K562 (cell line): ENCODE measurements around the gene PRKCE. TPM values are rescaled to one million over a fixed set of nuclear protein-coding genes. Genes with fewer than 3 reads are reported as not detected.

Experiments used
- ATAC-seq: fragments of 200-7000 bp; cut with Tn5 transposase; 3 replicates; pipeline ENCODE4 v1.9.1; 2020; ENCODE audit warnings: moderate library complexity
- BruUV-seq: library from RNA; stranded (reverse); fragments of 400-500 nt; replicated peaks from 2 replicates; lab custom pipeline; 2021; lab: Mats Ljungman, UMichigan
- CTCF ChIA-PET: fragments of 300-600 bp; formaldehyde crosslinking; extraction: SDS; loops from one replicate; lab custom pipeline; 2021; ENCODE audit warnings: low intra/inter-chr PET ratio; lab: Yijun Ruan, JAX
- POLR2A ChIA-PET: fragments of 300-600, 350-650 bp; sonication (Branson Sonifier 250); formaldehyde crosslinking; extraction: SDS; loops from one replicate; lab custom pipeline; 2021; ENCODE audit warnings: antibody characterized with exemption, inconsistent platforms; lab: Yijun Ruan, JAX
- DNase-seq, 4 experiments: peaks; one replicate each; pipeline versions ENCODE4 v3.0.0 to v3.0.0-alpha.2; 2011 to 2018; ENCODE audit warnings: low spot score in 3 of 4, mixed read lengths in 3 of 4; ENCODE audit errors: extremely low read depth in 1 of 4
- FAIRE-seq: peaks from 2 replicates; lab custom pipeline; 2011; peaks lifted over from hg19 to GRCh38; lab: Jason Lieb, UNC
- H2AFZ ChIP-seq: 2 replicates; pipeline ENCODE4 v1.6.0; 2011; ENCODE audit warnings: low read depth, low read length, control low read depth, inconsistent platforms
- H3K27ac ChIP-seq: fragments of 200-600 bp; 3 replicates; pipeline ENCODE4 v1.8.0; 2011; ENCODE audit warnings: low read depth, mild to moderate bottlenecking, control low read depth, inconsistent platforms, low read length, moderate library complexity, mixed read lengths; ENCODE audit errors: extremely low read depth
- H3K27me3 ChIP-seq, 2 experiments: fragments of 300-600 bp in 1 of 2; 2 replicates in 1 of 2; 3 replicates in 1 of 2; pipeline versions ENCODE4 v1.6.0 to v1.8.0; 2011; ENCODE audit warnings: inconsistent platforms in 2 of 2, low read length in 2 of 2, mild to moderate bottlenecking in 1 of 2, mixed read lengths in 1 of 2, moderate library complexity in 1 of 2; ENCODE audit not compliant: control insufficient read depth in 2 of 2, insufficient read depth in 2 of 2
- H3K36me3 ChIP-seq: fragments of 300-600 bp; 3 replicates; pipeline ENCODE4 v1.8.0; 2011; ENCODE audit warnings: mild to moderate bottlenecking, low read length, inconsistent platforms; ENCODE audit not compliant: control insufficient read depth, insufficient read depth
- H3K4me1 ChIP-seq, 2 experiments: fragments of 200-600 bp in 1 of 2; replicated peaks in 1 of 2; 2 replicates in 1 of 2; 3 replicates in 1 of 2; pipeline versions ENCODE4 v1.5.1 to v1.8.0; 2011; ENCODE audit warnings: inconsistent platforms in 2 of 2, low read length in 2 of 2, mild to moderate bottlenecking in 1 of 2, mixed read lengths in 1 of 2, moderate library complexity in 1 of 2; ENCODE audit not compliant: control insufficient read depth in 2 of 2, insufficient read depth in 2 of 2
- H3K4me2 ChIP-seq: 2 replicates; pipeline ENCODE4 v1.6.1; 2011; ENCODE audit warnings: low read length, control low read depth, inconsistent platforms, mixed read lengths; ENCODE audit not compliant: insufficient read depth
- H3K4me3 ChIP-seq: fragments of 200-600 bp; sonication (generic), shearing (Covaris generic); 2 replicates; pipeline ENCODE4 v1.5.1; 2016; ENCODE audit warnings: control low read depth, inconsistent platforms
- H3K79me2 ChIP-seq: fragments of 200-600 bp; 3 replicates; pipeline ENCODE4 v1.8.0; 2011; ENCODE audit warnings: low read length, inconsistent platforms; ENCODE audit not compliant: control insufficient read depth, insufficient read depth
- H3K9ac ChIP-seq, 2 experiments: 2 replicates each; pipeline versions ENCODE4 v1.6.0 to v1.6.1; 2011; ENCODE audit warnings: low read depth in 2 of 2, low read length in 2 of 2, control low read depth in 1 of 2, inconsistent platforms in 1 of 2, mild to moderate bottlenecking in 1 of 2, mixed read lengths in 1 of 2; ENCODE audit not compliant: insufficient read depth in 1 of 2
- H3K9me1 ChIP-seq: one replicate; pipeline ENCODE4 v1.6.0; 2011; ENCODE audit warnings: inconsistent platforms, mild to moderate bottlenecking, low read length, moderate library complexity; ENCODE audit not compliant: control insufficient read depth, insufficient read depth
- H3K9me3 ChIP-seq: replicated peaks from 2 replicates; pipeline ENCODE4 v1.5.1; 2011; ENCODE audit warnings: low read depth, low read length, inconsistent platforms; ENCODE audit not compliant: control insufficient read depth, insufficient read depth
- H4K20me1 ChIP-seq: replicated peaks from 2 replicates; pipeline ENCODE4 v1.6.1; 2011; ENCODE audit warnings: low read length, inconsistent platforms, mixed read lengths; ENCODE audit not compliant: control insufficient read depth, insufficient read depth
- MEIS2 ChIP-seq: fragments of 450-650 bp; IDR thresholded peaks from 2 replicates; pipeline ENCODE4 v1.6.1; 2014; ENCODE audit warnings: mild to moderate bottlenecking; ENCODE audit not compliant: partially characterized antibody
- PBX2 ChIP-seq, 2 experiments: IDR thresholded peaks in 1 of 2; conservative IDR thresholded peaks in 1 of 2; 2 replicates each; pipeline ENCODE4 v1.6.1; 2016; ENCODE audit warnings: low read depth in 2 of 2, mild to moderate bottlenecking in 1 of 2, missing compliant biosample characterization in 1 of 2, missing genetic modification characterization in 1 of 2, moderate library complexity in 1 of 2
- ZBTB1 ChIP-seq: sonication (generic); formaldehyde crosslinking; IDR thresholded peaks from 2 replicates; pipeline ENCODE4 v1.8.1; 2023; ENCODE audit warnings: missing genetic modification reagents, low read depth, mild to moderate bottlenecking, borderline replicate concordance
- WGBS: fragments of 100-300 bp; shearing (Covaris generic); methylation state at CpG from one replicate; pipeline ENCODE4 v1.1.6; 2016; ENCODE audit warnings: low coverage, mixed read lengths; ENCODE audit not compliant: insufficient coverage; ENCODE audit errors: missing lambda C conversion rate; 5-methylcytosine and 5-hydroxymethylcytosine counted together
- in situ Hi-C: fragments of 300-500 bp; cut with MboI; formaldehyde crosslinking; loops from 4 replicates; pipeline ENCODE4 v1.15.0; 2018; ENCODE audit warnings: inconsistent platforms, mixed read lengths
- intact Hi-C: fragments of 100-400 bp; cut with micrococcal nuclease; formaldehyde crosslinking; loops from 2 replicates; pipeline ENCODE4 v1.14.2; 2022
- polyA plus RNA-seq, 8 experiments: library from polyadenylated mRNA; depleted of rRNA in 4 of 8; stranded (reverse) in 5 of 8; unstranded in 3 of 8; fragments of >200 nt; fragmentation: Nextera tagmentation in 2 of 8; fragmentation: Illumina TruSeq in 1 of 8; extraction: Ambion mirVana in 2 of 8; extraction: Trizol in 1 of 8; gene quantifications; 2 replicates each; pipeline versions ENCODE4 v1.2.1 to v1.2.3, GENCODE V29; 2011 to 2014; ENCODE audit warnings: inconsistent platforms in 1 of 8, missing spikeins in 1 of 8
- total RNA-seq, 7 experiments: library from RNA; depleted of rRNA in 6 of 7; stranded (reverse); fragments of >200 nt in 6 of 7; fragmentation: Illumina TruSeq in 2 of 7; extraction: Trizol in 2 of 7; gene quantifications; 2 replicates each; pipeline versions ENCODE4 v1.2.1 to v1.2.3, GENCODE V29; 2011 to 2021; ENCODE audit warnings: low replicate concordance in 1 of 7

PRKCE gene
- total and polyA plus RNA-seq, 9 of the 15 experiments (the other 6 are each of a cell fraction or from before 2014, with no cell fraction given): 0.06 to 1.0 (median 0.22) TPM; not detected in 1

- no peak overlapping the region for H3K27ac ChIP-seq
- ChIA-PET POLR2A (interaction anchor here (0.6 to 1.3 kb wide), 3 partner anchors 9 to 365 kb away, joined by 3 read pairs; no protein-coding TSS in a partner anchor), CTCF (interaction anchor here (1.2 kb wide), 1 partner anchor 133 kb away, joined by 3 read pairs; no protein-coding TSS in a partner anchor)
- intact Hi-C loops: no loop called here
- ATAC-seq (no peak), FAIRE-seq (no peak), DNase-seq (no peak)
- no peaks in the 10 kb centered on the region; the same call in 1 of the 2 replicates for H4K20me1 ChIP-seq
- no peaks in the 10 kb centered on the region for H3K9me3 ChIP-seq
- BruUV-seq: no TSS peak
- no peak overlapping the region for H3K4me3 ChIP-seq
- H3K9me1 ChIP-seq: no peaks in the 10 kb centered on the region
- H3K79me2 ChIP-seq: no peaks in the 10 kb centered on the region
- no peak overlapping the region for H2AFZ ChIP-seq
- no peak overlapping the region for H3K9ac ChIP-seq
- 0% methylated on average over 11 of the region's 12 CpGs for WGBS
- H3K4me2 ChIP-seq: no peak overlapping the region
- in situ Hi-C loops: no loop called here
- H3K27me3 ChIP-seq: peaks cover 7 to 28% of the 10 kb centered on the region in 2 experiments
- no peak for TF ChIP-seq ZBTB1 (CRISPR knock-in tag)
- TF ChIP-seq PBX2 (CRISPR knock-in tag; IDR thresholded peaks at IDR 0.05; ENCODE audit: low read depth): no peak
- peak; percentile 55; the same call in 1 of the 2 replicates for TF ChIP-seq PBX2 (tag; conservative IDR thresholded peaks at IDR 0.05; ENCODE audit: low read depth)
- peak; percentile 23 for TF ChIP-seq MEIS2
- H3K4me1 ChIP-seq: no peaks in the 10 kb centered on the region
- H3K36me3 ChIP-seq: no peaks in the 10 kb centered on the region
These were observed 39.9 kb downstream of the PRKCE start for GRCh38 chr2:45691171-45691999.
